Ovary (tissue), 3 donors: Measurements from ENCODE around the gene ETV6.

Experiments
- EP300 ChIP-seq: sonication (generic); formaldehyde crosslinking; IDR thresholded peaks from one replicate; pipeline ENCODE4 v1.6.1; 2017; ENCODE audit warnings: antibody characterized with exemption
- POLR2A ChIP-seq: fragments of 450-650 bp; IDR thresholded peaks from one replicate; pipeline ENCODE4 v1.6.1; 2017; ENCODE audit warnings: antibody characterized with exemption, mild to moderate bottlenecking, moderate library complexity
- TF ChIP-seq, protein P1 (sequence below), 3 donors: fragments of 450-650 bp in 2 of 3; fragments of 200-600 bp in 1 of 3; IDR thresholded peaks; one replicate each; pipeline versions ENCODE4 v1.5.1 to v1.8.0; 2016 to 2022; ENCODE audit warnings: antibody characterized with exemption in 3 of 3, mild to moderate bottlenecking in 1 of 3
- donor health status: DM: no; HTN: no; CAD: no.

DNA sequence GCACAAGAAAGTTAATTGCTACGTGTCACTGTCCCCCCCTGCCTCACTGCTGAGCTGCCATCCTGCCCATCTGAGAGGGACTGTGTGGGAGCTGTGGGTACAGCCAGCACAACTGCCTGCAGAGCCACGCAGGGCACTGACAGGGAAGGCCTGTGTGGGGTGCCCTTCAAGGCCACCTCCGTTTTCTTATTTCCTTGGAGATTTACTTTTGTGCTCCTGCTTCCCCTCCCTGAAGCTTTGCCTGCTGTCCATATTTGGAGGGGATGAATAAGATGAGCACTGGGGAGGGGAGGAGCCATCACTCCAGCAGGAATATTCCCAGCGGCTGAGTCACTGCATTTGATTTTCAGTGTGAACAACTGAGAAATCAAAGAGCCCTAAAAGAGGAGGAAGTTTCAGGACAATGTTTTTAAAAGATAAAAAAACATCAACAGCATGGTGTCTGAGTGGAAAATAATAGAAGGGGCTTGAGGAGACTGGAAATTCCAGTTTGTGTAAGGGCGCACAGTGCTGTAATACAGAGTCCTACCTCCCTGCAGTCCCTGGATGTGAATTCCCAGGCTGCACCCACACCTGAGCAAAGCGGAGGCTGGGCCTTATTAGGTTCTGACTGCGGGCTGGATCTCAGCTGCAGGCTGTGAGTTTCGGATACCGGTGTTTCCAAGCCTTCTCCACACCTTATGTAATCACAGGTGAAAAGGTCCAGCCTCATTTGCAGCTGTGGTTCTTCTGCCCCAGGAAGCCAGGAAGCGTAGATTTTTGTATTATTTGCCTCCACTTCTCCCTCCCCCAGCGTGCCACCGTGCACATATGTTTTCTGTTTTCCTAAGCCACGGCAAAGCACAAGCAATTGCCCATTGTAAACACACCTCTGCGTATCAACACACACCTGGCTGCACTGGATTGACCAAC, 228.7 kb downstream of the ETV6 start:
- TF ChIP-seq, protein P1, sequence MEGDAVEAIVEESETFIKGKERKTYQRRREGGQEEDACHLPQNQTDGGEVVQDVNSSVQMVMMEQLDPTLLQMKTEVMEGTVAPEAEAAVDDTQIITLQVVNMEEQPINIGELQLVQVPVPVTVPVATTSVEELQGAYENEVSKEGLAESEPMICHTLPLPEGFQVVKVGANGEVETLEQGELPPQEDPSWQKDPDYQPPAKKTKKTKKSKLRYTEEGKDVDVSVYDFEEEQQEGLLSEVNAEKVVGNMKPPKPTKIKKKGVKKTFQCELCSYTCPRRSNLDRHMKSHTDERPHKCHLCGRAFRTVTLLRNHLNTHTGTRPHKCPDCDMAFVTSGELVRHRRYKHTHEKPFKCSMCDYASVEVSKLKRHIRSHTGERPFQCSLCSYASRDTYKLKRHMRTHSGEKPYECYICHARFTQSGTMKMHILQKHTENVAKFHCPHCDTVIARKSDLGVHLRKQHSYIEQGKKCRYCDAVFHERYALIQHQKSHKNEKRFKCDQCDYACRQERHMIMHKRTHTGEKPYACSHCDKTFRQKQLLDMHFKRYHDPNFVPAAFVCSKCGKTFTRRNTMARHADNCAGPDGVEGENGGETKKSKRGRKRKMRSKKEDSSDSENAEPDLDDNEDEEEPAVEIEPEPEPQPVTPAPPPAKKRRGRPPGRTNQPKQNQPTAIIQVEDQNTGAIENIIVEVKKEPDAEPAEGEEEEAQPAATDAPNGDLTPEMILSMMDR (IDR thresholded peaks at IDR 0.05): no peak
- no peak for TF ChIP-seq POLR2A
- no peak for TF ChIP-seq EP300
